Measurements from ENCODE around the gene ZNF132.
A peak's percentile ranks its signal among the peaks of the same experiment; 100 is the strongest.
"Not testable (repeated sequence)": the region's sequence is repeated elsewhere in the genome, so short reads cannot be mapped to it uniquely, and the experiment has no call there.

The ZNF132 gene

DNA sequence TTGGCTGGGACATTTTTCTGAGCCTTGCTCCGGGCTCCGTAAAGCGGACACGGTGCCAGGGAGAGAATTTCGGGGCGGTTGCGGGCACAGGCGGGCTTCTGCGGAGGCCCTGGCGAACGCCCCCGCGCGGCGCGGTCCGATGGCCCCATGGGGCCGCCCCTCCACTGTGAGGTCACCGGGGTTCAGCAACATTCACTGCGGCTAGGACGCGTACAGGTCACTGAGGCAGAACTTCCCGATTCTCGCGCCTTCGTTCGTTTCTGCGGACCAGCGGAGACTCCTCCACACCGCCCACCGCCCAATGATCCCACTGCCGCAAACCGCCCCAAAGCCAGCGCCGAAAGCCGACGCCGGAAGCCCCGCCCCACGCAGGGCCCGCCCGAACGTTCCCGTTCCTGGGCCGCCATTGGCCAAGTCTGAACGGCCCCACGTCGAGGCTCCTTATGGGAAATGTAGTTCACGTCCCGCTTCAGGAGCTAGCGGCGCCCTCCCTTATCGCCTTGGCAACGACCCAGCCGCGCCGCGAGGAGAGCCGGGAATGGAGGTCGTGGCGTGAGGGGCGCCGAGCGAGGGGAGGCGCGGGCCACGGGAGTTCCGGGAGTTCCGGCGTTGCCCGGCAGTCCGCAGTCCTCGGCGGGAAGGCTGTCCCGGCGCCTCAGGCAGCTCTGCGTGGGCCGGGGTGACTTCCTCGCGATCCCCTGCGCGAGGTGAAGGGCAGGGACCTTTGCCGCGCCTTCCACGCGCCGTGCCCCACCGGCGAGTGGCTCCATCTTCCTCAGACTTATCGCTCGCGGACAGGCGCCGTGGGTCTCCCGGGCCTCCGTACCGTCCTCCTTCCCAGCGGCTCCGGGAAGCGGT, 31.6 kb downstream of the ZNF132 start, which contains the start of gene ZNF584:
ZNF584 (plus strand) TSS at position 498 of the 858 bp plus-strand sequence. CDS start 499 bp downstream, outside the sequence.
- DNase-seq (ENCODE audit: extremely low read depth in 1 of 2, low read depth in 1 of 2) = peak; percentile 93 to 95

- no peak for DNase-seq (ENCODE audit: extremely low read depth in 1 of 2, low read depth in 1 of 2)
Observed at GRCh38 chr19:58407658-58408151, 32.2 kb downstream of the ZNF132 start.

DNA sequence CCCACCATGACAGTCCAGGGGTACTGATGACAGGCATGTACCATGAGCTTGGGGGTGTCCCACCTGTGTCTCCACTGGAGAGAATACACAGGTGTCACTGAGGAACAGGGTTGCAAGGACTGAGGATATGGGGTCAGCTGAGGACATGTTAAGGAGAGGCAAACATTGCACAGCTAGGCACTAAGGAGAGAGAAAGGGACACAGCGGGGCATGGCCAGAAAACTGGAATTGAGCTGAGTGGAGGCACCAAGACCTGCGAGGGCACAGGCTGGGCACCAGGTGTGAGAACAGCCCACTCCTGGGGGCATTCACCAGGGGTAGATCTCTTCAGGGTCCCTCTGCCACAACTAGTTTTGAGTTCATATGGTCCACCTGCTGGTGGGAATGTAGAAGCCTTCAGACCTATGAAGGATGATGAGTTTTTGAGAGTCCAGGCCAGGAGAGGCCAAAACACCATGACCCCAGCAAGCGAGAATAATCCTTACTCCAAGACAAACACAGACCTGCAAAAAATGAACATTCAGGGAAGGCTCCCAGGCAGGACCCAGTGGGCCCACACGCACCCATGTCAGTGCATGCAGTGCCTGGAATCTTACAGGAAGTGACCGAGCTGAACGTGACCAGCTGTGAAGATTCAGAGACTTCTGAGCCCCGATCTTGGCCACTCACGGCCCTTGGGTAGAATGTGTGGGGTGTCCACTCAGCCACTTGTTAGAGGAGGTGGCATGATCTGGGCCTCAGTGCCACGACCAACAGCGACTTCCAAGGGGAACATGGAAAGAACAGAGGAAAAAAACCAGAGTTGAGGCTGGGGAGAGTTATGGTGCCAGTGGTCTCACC, 32.9 kb downstream of the ZNF132 start:
- no peak for DNase-seq (ENCODE audit: extremely low read depth in 1 of 2, low read depth in 1 of 2)

- not testable (repeated sequence) for DNase-seq (ENCODE audit: extremely low read depth in 1 of 2, low read depth in 1 of 2)
Observed at GRCh38 chr19:58403920-58404478, 36.0 kb downstream of the ZNF132 start.

GRCh38 chr19:58401840-58402421, 38.0 kb downstream of the ZNF132 start:
- DNase-seq (ENCODE audit: extremely low read depth in 1 of 2, low read depth in 1 of 2) = no peak

DNA sequence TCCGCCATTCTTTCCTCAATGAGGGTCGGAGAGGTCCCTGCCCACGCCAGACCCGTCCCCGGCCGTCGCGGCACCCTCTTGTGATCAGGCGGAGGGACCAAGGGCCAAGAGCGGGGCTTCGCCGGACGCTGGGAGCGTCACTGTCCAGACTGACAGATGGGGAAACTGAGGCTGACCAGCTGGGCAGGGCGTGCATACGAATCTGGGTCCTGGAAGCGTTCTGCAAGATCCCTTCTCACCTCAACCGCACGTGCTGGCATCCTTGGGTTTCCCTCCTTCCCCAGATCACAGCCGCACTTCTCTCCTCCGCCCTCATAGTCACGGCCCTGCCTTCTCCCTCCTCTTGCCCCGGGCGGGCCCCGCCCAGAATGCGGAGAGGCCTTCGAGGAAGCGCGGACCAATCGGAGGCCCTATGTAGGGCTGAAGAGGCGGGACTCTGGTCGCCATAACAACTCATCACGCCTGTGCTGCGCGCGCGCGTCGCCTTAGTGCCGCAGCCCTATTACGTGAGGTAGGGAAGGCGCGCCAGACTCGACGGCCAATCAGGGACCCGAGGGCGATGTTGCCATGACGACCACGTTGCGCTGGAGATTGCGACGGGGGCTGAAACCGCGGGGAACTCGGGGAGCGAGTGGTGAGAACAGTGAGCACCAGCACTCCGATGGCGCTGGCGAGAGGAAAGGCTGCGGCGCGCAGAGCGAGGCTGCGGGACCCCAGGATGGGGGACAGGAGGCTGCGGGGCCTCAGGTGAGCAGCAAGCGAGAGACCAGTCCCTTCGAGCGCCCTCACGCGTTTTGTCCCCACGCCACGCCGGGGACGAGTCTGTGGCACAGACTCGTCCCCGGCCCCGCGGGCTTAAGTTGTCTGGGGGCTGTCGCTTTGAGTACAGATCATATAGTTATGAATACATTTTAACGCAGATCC, 38.8 kb downstream of the ZNF132 start:
- peak; percentile 96 to 99 for DNase-seq (ENCODE audit: extremely low read depth in 1 of 2, low read depth in 1 of 2)

DNA sequence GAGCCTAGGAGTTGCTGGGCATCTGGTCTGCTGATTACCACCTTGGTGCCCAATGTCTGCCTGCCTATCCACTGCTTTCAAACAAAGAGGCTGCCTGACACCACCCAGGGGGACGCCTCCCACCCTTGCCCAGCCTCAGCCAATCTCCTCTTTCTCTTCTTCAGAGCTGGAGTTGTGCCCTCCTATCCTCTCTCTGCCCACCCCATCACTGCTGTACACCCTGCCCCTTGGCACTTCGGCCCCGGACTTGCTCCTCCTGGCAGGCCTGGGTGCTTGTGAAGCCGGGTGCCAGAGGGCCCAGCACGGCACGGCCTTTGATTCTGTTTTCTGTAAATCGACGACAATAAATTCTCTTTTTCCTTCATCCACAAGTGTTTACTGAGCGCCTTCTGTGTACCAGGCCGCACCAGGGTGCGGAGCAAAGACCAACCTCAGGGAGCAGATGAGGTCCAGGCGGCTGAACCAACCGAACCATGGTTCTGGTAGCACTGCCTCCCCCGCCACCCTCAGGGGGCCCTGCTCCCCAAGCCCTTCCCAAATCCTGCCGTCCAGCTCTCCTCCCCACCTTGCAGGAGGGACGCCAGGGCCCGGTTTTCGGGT, 39.5 kb downstream of the ZNF132 start:
- no peak for DNase-seq (ENCODE audit: extremely low read depth in 1 of 2, low read depth in 1 of 2)

GRCh38 chr19:58399903-58400302, 40.0 kb downstream of the ZNF132 start:
- no peak for DNase-seq (ENCODE audit: extremely low read depth in 1 of 2, low read depth in 1 of 2)

- DNase-seq (ENCODE audit: extremely low read depth in 1 of 2, low read depth in 1 of 2) = no peak
Observed at GRCh38 chr19:58398545-58398944, 41.4 kb downstream of the ZNF132 start.

DNA sequence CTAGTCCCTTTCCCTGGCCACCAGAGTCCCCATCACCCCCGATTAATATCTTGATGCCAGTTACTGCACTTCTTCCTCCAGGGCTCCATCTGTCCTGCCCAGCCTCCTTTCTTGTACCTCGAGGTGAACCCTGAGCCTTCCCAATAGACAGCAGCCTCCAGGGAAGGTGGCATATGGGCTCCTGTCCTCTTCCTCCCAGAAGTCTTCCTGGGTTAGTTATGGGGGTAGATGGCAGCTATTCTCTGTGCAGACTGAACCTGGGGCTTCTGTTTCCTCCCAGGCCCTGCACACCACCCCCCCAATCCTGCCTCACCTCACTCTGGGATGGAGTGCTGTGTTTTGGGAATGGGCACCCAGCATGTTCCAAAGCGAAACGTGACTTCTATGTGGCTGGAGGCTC, 41.9 kb downstream of the ZNF132 start:
- DNase-seq (ENCODE audit: extremely low read depth in 1 of 2, low read depth in 1 of 2) = no peak

- no peak for DNase-seq (ENCODE audit: extremely low read depth in 1 of 2, low read depth in 1 of 2)
Observed at GRCh38 chr19:58397533-58398037, 42.4 kb downstream of the ZNF132 start.

- no peak for DNase-seq (ENCODE audit: extremely low read depth in 1 of 2, low read depth in 1 of 2)
Observed at GRCh38 chr19:58396691-58397532, 43.0 kb downstream of the ZNF132 start.

- no peak for DNase-seq (ENCODE audit: extremely low read depth in 1 of 2, low read depth in 1 of 2)
Observed at GRCh38 chr19:58395979-58396627, 43.9 kb downstream of the ZNF132 start.

DNA sequence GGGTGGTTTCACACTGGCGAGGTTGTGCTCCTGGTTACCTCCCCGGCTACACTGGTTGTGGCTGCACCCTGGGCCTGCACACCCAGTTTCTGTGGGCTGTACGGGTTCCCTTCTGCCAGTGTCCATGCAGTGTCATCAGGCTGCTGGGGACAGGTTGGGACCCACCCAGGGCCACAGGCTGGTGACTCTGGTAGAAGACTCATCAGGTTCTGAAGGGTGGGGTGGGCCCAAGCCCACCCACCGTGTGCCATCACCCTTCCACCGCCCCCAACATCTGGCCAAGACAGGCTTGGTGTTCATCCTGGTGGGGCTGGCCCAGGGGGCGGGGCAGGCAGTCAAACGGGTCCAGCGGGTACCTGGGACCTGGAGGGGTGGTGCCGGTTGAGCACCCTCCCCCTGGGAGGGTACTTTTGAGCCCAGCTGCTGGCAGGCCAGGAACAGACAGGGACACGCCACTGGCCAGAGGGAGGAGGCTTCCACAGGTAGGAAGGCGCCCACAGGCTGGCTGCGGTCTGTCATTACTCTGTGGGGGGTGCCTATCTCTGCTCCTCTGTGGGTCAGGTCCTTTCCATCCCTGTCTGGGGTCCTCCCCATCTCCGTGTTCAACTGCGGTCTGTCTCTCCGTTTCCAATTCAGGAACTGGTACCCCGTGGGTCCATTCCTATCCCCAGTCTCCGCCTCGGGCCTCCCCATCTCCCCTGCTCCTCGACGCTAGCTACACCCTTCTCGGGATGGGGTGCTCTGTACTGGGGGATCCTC, 44.6 kb downstream of the ZNF132 start, which contains the start of gene RNF225:
RNF225 (plus strand) TSS at position 437 of the 759 bp plus-strand sequence. CDS start 434 bp downstream, outside the sequence.
- no peak for DNase-seq (ENCODE audit: extremely low read depth in 1 of 2, low read depth in 1 of 2)

DNA sequence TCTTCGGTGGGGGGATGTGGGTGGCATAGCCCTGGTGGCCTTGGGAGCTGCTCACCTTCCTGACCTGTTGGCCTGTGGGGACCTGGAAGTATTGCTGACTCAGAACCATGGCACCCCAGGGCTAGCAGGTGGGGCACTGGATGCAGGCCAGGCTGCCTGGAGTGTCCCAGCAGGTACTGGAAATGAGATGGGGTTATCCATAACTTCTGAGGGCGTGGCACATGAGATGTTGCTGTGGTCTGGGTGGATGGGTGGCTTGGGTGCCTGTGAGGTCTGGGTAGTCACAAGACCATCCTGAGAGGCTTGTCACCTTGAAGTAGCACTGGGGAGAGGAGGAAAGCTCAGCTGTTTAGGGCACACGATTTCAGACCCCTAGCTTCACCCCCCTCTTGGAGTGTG, 45.1 kb downstream of the ZNF132 start:
- DNase-seq (ENCODE audit: extremely low read depth in 1 of 2, low read depth in 1 of 2) = no peak

DNA sequence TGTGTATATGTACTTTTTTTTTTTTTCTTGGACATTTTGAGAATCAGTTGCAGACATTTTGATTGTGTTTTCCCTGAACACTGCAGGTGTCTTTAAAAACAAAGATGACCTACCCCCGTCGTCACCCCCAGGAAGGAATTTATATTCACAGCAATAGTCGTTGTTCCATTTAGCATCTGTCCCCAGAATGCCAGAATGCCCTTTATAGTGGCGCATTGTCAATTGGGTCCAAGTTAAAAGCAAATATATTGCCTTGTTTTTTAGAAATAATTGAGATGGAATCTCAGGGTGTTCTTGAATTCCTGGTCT, 46.3 kb downstream of the ZNF132 start:
- no peak for DNase-seq (ENCODE audit: extremely low read depth in 1 of 2, low read depth in 1 of 2)

All from stimulated activated CD8-positive, alpha-beta memory T cell treated with anti-CD3 and anti-CD28 coated beads, Interleukin-7, amount 100 ng/mL, for 48 hours (primary cell).